ENCODE measurements around the gene THOC2.
"Not testable (repeated sequence)": the region's sequence is repeated elsewhere in the genome, so short reads cannot be mapped to it uniquely, and the experiment has no call there.

Gene THOC2

GRCh38 chrX:123731987-123732669 lies 724 bp downstream of the THOC2 start:
- ChIA-PET POLR2A (no interaction called here), CTCF (no interaction called here)
- no peak for DNase-seq (ENCODE audit: extremely low spot score)
- TF ChIP-seq CTCF (IDR thresholded peaks at IDR 0.05; ENCODE audit: control extremely low read depth, extremely low read depth, low read depth, missing control alignments): no peak

DNA sequence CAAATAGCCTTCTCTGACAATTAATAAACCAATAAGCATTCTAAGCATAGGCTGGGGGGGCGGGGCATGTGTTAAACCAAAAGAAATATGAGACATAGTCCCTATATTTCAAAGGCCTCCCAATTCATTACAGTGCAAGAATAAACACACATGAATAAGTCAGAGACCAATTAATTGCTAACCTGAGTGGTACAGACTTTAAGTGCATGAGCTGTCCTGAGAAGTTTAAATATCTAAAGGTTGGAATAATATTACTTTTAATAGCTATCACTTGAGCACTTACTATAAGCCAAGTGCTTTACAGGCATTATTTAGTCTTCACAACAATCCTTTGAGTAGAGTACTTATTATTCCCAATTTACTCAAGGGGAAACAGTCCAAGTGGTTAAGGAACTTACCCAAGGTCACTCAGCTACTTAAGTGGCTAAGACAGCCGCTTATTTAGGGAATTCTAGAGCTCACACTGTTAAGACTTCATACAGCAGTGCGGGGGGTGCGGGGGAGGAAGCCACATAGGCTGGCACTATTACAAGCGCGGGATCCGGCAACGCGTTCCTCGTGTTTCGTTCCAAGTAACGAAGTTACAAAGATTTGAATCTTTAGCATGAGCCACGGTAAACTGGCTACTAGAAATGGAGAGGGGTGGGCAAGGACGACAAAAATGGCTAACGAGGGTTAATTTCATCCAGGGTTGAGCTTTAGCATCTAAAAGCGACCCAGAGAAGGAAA lies 1.4 kb downstream of the THOC2 start:
- POLR2A ChIA-PET: no interaction called here
- no peak for DNase-seq (ENCODE audit: extremely low spot score)
- CTCF ChIA-PET: interaction anchor here (1.2 to 1.3 kb wide), 2 partner anchors 17 to 46 kb away, joined by 3 to 4 read pairs; no protein-coding TSS in a partner anchor
- no peak for TF ChIP-seq CTCF (IDR thresholded peaks at IDR 0.05; ENCODE audit: control extremely low read depth, extremely low read depth, low read depth, missing control alignments)

DNA sequence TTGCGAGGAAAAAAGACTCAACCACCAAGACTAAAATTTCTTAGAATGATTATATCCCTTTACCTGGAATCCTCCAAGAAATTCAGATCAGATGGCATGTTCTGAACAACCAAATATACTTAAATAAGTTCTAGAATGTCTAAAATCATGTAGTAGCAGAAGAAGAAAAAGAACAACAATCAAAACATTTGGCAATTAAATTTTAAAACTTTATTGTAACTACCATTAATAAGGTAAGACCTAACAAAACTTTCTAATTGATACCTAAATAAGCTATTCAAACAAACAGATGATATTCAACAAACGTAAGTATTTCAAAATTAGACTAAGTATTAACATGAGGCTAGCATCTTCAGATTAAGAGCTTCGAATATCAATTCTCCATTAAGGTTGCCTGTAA lies 4.3 kb downstream of the THOC2 start:
- CTCF ChIA-PET: no interaction called here
- POLR2A ChIA-PET: interaction anchor here (0.6 kb wide), 1 partner anchor 26 kb away, joined by 4 read pairs; no protein-coding TSS in a partner anchor
- DNase-seq (ENCODE audit: extremely low spot score): no peak

GRCh38 chrX:123728016-123728415 lies 4.8 kb downstream of the THOC2 start:
- no peak for DNase-seq (ENCODE audit: extremely low spot score)
- TF ChIP-seq CTCF (IDR thresholded peaks at IDR 0.05; ENCODE audit: control extremely low read depth, extremely low read depth, low read depth, missing control alignments): no peak
- ChIA-PET POLR2A (no interaction called here), CTCF (no interaction called here)

More for the DNA sequence above, 4.3 kb downstream of the THOC2 start:
- no peak for TF ChIP-seq CTCF (IDR thresholded peaks at IDR 0.05; ENCODE audit: control extremely low read depth, extremely low read depth, low read depth, missing control alignments)

- CTCF ChIA-PET; DNase-seq (ENCODE audit: extremely low spot score); POLR2A ChIA-PET: not testable (repeated sequence)
These were observed 10.7 kb downstream of the THOC2 start for GRCh38 chrX:123722193-123722592.

DNA sequence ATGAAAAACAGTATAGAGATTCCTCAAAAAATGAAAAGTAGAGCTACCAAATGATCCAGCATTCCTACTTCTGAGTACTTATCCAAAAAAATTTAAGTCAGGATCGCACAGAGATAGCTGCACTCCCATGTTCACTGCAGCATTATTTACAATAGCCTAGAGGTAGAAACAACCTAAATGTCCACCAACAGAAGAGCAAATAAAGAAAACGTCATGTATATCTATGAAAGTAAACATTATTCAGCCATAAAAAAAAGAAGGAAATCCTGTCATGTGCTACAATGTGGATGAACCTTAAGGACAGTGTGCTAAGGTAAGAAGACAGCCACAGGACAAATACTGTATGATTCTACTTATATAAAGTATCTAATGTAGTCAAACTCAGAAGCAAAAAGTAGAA lies 12.4 kb downstream of the THOC2 start:
- ChIA-PET POLR2A (no interaction called here), CTCF (interaction anchor here (1.1 kb wide), 1 partner anchor 37 kb away, joined by 3 read pairs; no protein-coding TSS in a partner anchor)
- no peak for DNase-seq (ENCODE audit: extremely low spot score)
- TF ChIP-seq CTCF (IDR thresholded peaks at IDR 0.05; ENCODE audit: control extremely low read depth, extremely low read depth, low read depth, missing control alignments): no peak

DNA sequence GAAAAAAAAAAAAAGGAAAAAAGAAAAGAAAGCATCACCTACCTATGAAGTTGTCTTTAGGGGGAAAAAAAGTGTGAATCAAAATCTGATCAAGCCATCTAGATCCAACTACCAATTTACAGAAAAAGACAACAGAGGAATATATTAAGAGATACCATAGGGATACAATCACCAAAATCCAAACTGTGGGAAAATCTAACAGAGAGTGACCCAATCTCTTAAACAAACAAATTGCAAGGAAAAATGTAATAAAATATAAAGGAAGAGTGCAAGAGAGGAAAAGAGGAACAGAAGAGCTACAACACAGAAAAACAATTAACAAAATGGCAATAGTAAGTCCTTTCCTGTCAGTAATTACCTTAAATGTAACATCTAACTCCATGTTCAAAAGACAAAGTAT lies 19.0 kb downstream of the THOC2 start:
- CTCF ChIA-PET: interaction anchor here (1.2 kb wide), 1 partner anchor 17 kb away, joined by 3 read pairs; no protein-coding TSS in a partner anchor
- DNase-seq (ENCODE audit: extremely low spot score): no peak
- TF ChIP-seq CTCF (IDR thresholded peaks at IDR 0.05; ENCODE audit: control extremely low read depth, extremely low read depth, low read depth, missing control alignments): no peak
- POLR2A ChIA-PET: no interaction called here
